ENCODE measurements around the gene DNAI2. TPM values are rescaled to one million over a fixed set of nuclear protein-coding genes. Genes with fewer than 3 reads are reported as not detected.
A peak's percentile ranks its signal among the peaks of the same experiment; 100 is the strongest.

DNAI2 gene, protein sequence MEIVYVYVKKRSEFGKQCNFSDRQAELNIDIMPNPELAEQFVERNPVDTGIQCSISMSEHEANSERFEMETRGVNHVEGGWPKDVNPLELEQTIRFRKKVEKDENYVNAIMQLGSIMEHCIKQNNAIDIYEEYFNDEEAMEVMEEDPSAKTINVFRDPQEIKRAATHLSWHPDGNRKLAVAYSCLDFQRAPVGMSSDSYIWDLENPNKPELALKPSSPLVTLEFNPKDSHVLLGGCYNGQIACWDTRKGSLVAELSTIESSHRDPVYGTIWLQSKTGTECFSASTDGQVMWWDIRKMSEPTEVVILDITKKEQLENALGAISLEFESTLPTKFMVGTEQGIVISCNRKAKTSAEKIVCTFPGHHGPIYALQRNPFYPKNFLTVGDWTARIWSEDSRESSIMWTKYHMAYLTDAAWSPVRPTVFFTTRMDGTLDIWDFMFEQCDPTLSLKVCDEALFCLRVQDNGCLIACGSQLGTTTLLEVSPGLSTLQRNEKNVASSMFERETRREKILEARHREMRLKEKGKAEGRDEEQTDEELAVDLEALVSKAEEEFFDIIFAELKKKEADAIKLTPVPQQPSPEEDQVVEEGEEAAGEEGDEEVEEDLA
- total RNA-seq, result 1 to 10 TPM in 1 of 2 donors, not detected in 1; 2.9 TPM
- polyA plus RNA-seq (ENCODE audit: insufficient read length in 6 of 6), result 1 to 10 TPM in 5 of 6 donors, under 1 TPM in 1; 0.77 to 6.6 (median 4.1) TPM
- long read RNA-seq, donor 1, result 0 reads
- long read RNA-seq, donor 2, result 0 reads
- long read RNA-seq, donor 3, result 0 reads
- long read RNA-seq, donor 4, partial matches to known transcripts, result 1 of 1 reads
- long read RNA-seq, donor 4, other reads (novel, unspliced or antisense), result 0 of 1 reads
- long read RNA-seq, donor 5, partial matches to known transcripts, result 0 of 1 reads
- long read RNA-seq, donor 5, other reads (novel, unspliced or antisense), result 0 of 1 reads
- long read RNA-seq, donor 6, result 0 reads
- long read RNA-seq, donor 7, result 0 reads
- long read RNA-seq, donor 8, partial matches to known transcripts, result 0 of 1 reads
- long read RNA-seq, donor 8, other reads (novel, unspliced or antisense), result 0 of 1 reads
- long read RNA-seq, donor 9, result 0 reads
- long read RNA-seq, donor 10, partial matches to known transcripts, result 3 of 4 reads
- long read RNA-seq, donor 10, other reads (novel, unspliced or antisense), result 1 of 4 reads
- long read RNA-seq, donor 11, result 0 reads
- long read RNA-seq, donor 12, result 0 reads

DNA sequence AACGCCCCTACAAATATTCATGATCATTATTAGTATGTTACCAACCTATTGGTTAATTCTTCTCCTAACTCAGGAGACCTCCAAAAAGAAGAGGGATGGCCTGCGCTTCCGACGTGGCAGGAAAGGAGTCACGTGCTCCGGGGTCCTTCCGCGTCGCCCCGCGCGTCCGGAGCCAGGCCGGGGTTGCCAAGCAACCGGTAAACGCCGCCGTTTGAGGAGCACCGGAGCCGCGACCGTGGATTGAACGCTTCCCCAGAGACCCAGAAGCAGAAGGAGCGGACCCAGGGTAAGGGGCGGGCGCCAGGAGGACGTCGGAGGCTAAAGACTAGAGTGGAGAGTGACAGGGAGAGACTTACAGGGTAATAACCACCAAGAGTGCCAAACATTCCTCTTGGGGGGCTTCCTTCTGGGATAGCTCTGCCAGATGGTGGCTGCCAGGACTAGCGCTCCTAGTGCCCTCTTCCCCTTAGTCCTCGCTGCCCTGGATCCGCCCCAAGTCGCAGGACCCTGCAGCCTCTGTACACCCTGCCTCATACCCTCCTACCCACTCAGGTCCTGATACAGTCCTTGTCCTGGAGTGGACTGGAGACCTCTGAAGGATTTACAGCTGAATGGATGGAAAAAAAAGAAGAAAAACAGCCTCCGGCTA is at the start of gene DNAI2:
Gene DNAI2, plus strand, starts transcription at position 175 of the 649 bp plus-strand sequence. CDS start 7,584 bp downstream, outside the sequence.
- Histone ChIP-seq H3K27me3 (peaks cover 5 to 42% of the 10 kb centered on the region in 2 donors), H3K36me3 (no peaks in the 10 kb centered on the region), H3K27ac (no peak within 1 kb of the TSS), H3K9me3 (no peaks in the 10 kb centered on the region), H3K4me1 (peaks cover 5 to 14% of the 10 kb centered on the region in 2 donors), H3K4me3 (no peak within 1 kb of the TSS)
- intact Hi-C loops (cut with DNase I), result no loop called here
- TF ChIP-seq, protein P1, sequence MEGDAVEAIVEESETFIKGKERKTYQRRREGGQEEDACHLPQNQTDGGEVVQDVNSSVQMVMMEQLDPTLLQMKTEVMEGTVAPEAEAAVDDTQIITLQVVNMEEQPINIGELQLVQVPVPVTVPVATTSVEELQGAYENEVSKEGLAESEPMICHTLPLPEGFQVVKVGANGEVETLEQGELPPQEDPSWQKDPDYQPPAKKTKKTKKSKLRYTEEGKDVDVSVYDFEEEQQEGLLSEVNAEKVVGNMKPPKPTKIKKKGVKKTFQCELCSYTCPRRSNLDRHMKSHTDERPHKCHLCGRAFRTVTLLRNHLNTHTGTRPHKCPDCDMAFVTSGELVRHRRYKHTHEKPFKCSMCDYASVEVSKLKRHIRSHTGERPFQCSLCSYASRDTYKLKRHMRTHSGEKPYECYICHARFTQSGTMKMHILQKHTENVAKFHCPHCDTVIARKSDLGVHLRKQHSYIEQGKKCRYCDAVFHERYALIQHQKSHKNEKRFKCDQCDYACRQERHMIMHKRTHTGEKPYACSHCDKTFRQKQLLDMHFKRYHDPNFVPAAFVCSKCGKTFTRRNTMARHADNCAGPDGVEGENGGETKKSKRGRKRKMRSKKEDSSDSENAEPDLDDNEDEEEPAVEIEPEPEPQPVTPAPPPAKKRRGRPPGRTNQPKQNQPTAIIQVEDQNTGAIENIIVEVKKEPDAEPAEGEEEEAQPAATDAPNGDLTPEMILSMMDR (IDR thresholded peaks at IDR 0.05), result no peak
- DNase-seq (peak in 2 of 4 donors; percentile 79 to 82), ATAC-seq (no peak)

DNA sequence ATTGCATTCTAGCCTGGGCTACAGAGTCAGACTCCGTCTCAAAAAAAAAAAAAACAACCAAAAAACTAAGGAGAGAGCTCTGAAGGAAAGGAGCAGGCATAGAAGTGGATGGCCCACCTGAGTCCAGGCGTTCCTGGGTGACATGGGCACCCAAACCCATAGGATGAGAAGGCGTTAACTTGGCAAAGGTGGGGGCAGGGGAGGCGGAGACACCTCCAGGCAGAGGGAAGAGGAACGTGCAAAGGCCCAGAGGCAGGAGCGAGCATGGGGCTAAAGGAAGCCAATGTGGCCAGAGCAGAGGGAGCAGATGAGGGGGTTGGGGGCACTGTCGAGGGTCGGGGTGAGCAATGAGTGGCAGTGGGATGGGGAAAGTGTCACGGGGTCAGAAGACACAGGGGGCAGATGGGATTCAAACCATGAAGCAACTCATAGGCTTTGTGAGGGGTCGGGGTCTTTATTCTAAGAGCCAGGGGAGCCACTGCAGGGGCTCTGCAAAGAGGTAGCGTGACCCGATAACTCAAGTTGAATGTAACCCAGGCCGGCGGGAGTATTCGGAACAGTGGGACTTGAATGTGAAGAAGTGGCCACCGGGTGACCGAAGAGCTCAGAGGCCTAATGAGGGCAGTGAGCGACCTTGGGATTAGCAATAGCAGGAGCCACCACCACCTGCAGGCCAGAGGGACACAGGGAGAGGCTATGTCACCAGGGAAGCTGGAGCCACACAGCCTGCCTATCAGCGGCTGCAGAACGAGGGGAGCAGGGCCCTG is 48.9 kb upstream of the DNAI2 start:
- intact Hi-C loops (cut with DNase I), result no loop called here
- ATAC-seq (no peak), DNase-seq (no peak)
- Histone ChIP-seq H3K4me1 (no peaks in the 10 kb centered on the region), H3K36me3 (no peaks in the 10 kb centered on the region), H3K4me3 (no peak overlapping the region), H3K27ac (no peak overlapping the region), H3K27me3 (no peaks in the 10 kb centered on the region), H3K9me3 (no peaks in the 10 kb centered on the region)
- TF ChIP-seq, protein P1 (IDR thresholded peaks at IDR 0.05), result no peak

DNA sequence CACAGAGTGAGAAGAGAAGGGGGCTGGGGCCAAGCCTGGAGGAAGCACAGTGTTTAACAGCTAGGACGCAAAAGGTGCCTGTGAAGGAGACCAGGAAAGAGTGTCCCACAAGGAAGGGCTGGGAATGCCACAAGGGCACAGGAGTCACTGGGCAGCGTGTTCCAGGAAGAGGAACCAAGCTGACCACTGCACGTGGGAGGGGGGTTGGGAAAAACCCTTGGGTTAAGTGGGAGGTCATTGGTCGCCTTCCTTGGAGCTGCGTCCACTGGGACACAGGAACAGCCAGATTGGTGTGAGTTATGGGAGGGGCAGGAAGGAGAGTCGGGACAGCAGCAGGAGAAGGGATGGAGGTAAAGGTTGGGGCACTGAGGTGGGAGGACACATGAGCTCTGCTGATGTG is 47.8 kb upstream of the DNAI2 start:
- no peak for ATAC-seq
- Histone ChIP-seq H3K9me3 (no peaks in the 10 kb centered on the region), H3K4me3 (no peak overlapping the region), H3K27ac (no peak overlapping the region), H3K27me3 (no peaks in the 10 kb centered on the region), H3K4me1 (no peaks in the 10 kb centered on the region), H3K36me3 (peaks cover 0 to 5% of the 10 kb centered on the region in 2 donors)
- DNase-seq, result no peak
- TF ChIP-seq, protein P1 (IDR thresholded peaks at IDR 0.05), result no peak
- intact Hi-C loops (cut with DNase I), result no loop called here

DNA sequence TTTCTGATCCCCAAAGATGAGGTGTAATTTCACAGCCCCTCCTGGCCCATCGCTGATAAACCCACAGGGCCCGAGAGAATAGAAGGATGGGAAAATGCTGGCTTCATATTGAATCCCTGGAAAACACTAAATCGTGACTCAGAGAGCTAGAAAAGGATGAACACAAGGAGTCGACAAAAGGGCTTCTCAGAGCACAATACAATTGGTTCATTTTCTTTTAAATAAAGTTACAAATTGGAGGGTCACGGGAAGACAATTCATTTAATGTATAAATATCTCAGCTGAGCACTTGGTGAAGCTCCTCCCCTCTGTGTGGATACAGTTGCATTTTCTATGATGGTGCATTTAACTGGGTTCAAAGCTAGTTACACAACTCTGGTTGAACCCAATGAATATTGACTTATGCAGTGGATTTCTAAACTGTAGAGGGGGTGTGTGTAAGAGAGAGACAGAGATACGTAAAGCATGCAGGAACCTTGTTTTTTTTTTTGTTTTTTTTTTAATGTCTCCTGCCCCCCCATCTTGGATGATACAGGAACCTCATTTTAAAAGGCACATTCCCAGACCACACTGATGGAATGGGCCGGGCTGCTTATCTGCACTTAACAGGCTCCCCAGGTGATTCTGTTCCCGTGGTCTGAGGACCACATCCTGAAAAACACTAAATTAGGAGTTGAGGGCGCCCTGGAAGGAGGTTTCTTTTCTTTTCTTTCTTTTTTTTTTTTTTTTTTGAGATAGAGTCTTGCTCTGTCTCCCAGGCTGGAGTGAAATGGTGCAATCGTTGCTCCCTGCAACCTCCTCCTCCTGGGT is 46.6 kb upstream of the DNAI2 start:
- intact Hi-C loops (cut with DNase I), result no loop called here
- no peak overlapping the region for H3K4me3 ChIP-seq
- H3K27ac ChIP-seq, result no peak overlapping the region
- H3K4me1 ChIP-seq, result no peaks in the 10 kb centered on the region
- TF ChIP-seq, protein P1 (IDR thresholded peaks at IDR 0.05), result no peak
- ATAC-seq (no peak), DNase-seq (no peak)
- no peaks in the 10 kb centered on the region for H3K27me3 ChIP-seq
- no peaks in the 10 kb centered on the region for H3K9me3 ChIP-seq
- H3K36me3 ChIP-seq, result peaks cover 0 to 7% of the 10 kb centered on the region in 2 donors
